ENCODE data around the gene NDUFS6. TPM values are rescaled to one million over a fixed set of nuclear protein-coding genes. Genes with fewer than 3 reads are reported as not detected.

The NDUFS6 gene
- total and polyA plus RNA-seq, 2 of the 8 experiments (the other 6 are each of a cell fraction or from before 2014, with no cell fraction given), result 72.7 to 191 TPM

DNA sequence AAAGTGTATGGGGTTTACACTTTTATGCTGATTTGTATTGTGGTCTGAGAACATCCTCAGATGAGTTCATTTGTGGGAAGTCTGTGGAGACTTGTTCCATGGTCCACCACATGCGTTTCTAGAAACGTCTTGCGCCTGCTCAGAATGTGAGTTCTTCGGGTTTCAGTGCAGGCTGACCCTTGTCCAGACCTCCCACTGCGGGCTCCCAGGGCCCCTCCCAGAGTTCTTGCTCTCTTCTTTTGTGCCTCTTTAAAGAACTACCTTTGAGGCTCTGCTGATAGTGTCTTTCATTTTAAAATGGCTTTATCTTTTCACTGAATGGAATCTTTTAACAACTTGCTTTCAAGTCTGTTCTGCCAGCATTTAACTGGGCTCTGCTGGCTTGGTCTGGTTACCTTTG is 17.6 kb downstream of the NDUFS6 start:
- no peak overlapping the region for H3K4me3 ChIP-seq (ENCODE audit: extremely low read depth in 1 of 4, insufficient read depth in 2 of 4, low read depth in 3 of 4, low read length in 4 of 4)
- CTCF ChIA-PET (ENCODE audit: partially characterized antibody), result interaction anchor here (0.8 kb wide), 1 partner anchor 10 kb away, joined by 3 read pairs; no protein-coding TSS in a partner anchor
- H3K27me3 ChIP-seq (replicated peaks in 1 of 4; ENCODE audit: control insufficient read depth in 3 of 4, extremely low read depth in 1 of 4, insufficient read depth in 3 of 4, low read length in 3 of 4), result no peaks in the 10 kb centered on the region
- no peaks in the 10 kb centered on the region for H3K9me3 ChIP-seq (ENCODE audit: insufficient read depth in 2 of 2, low read depth in 1 of 2, low read length in 1 of 2)
- H3K27ac ChIP-seq (ENCODE audit: low read depth, low read length), result no peak overlapping the region
- no peak overlapping the region for H2BK20ac ChIP-seq (ENCODE audit: low read length)
- H3K56ac ChIP-seq (replicated peaks; ENCODE audit: insufficient read length, low read depth, low read length), result no peak overlapping the region
- peaks cover 3 to 6% of the 10 kb centered on the region in 2 experiments for H4K20me1 ChIP-seq (replicated peaks in 1 of 2; ENCODE audit: control insufficient read depth in 1 of 2, insufficient read depth in 2 of 2, low read length in 2 of 2)
- POLR2A ChIA-PET (ENCODE audit: partially characterized antibody), result interaction anchor here (1.1 to 1.4 kb wide), 6 partner anchors 8 to 28 kb away, joined by 3 to 5 read pairs (median 4); partner anchors contain the start of gene NDUFS6
- no peak overlapping the region for H4K5ac ChIP-seq (ENCODE audit: insufficient read length, low read depth, low read length)
- H2BK120ac ChIP-seq (replicated peaks; ENCODE audit: low read depth, low read length), result no peak overlapping the region
- no peak overlapping the region for H2BK15ac ChIP-seq (ENCODE audit: low read length)
- H4K8ac ChIP-seq (ENCODE audit: extremely low read depth, insufficient read depth, low read length), result no peak overlapping the region
- 77% methylated on average over 5 of the region's 5 CpGs; no CpG with 5 or more reads in 1 of the 2 experiments for WGBS, 2 experiments (ENCODE audit: extremely low coverage in 1 of 2, insufficient coverage in 1 of 2, insufficient read length in 1 of 2, insufficient replicate concordance in 2 of 2, low coverage in 1 of 2, low lambda C conversion rate in 2 of 2, missing lambda C conversion rate in 1 of 2)
- no peaks in the 10 kb centered on the region for H3K23me2 ChIP-seq (ENCODE audit: low read depth, low read length)
- TF ChIP-seq SP2 (IDR thresholded peaks at IDR 0.05; ENCODE audit: low read length), result no peak
- no peak for TF ChIP-seq RAD21 (IDR thresholded peaks at IDR 0.05 in 1 of 2, conservative IDR thresholded peaks at IDR 0.05 in 1 of 2; ENCODE audit: low read depth in 2 of 2, low read length in 2 of 2)
- TF ChIP-seq YY1 (IDR thresholded peaks at IDR 0.05; ENCODE audit: low read depth, low read length), result no peak
- no peak for TF ChIP-seq FOSL1 (IDR thresholded peaks at IDR 0.05; ENCODE audit: insufficient read depth, low read depth, low read length)
- no peak for TF ChIP-seq CBX8 (IDR thresholded peaks at IDR 0.05; ENCODE audit: borderline replicate concordance, low read depth, low read length)
- no peak for TF ChIP-seq ASH2L (IDR thresholded peaks at IDR 0.05; ENCODE audit: low read length)
- no peak for TF ChIP-seq NRF1 (IDR thresholded peaks at IDR 0.05; ENCODE audit: low read depth, low read length)
- no peak for TF ChIP-seq KDM1A (IDR thresholded peaks at IDR 0.05; ENCODE audit: borderline replicate concordance, low read length)
- TF ChIP-seq CREB1 (IDR thresholded peaks at IDR 0.05), result no peak
- TF ChIP-seq GABPA (IDR thresholded peaks at IDR 0.05; ENCODE audit: borderline replicate concordance, insufficient read depth, low read length), result no peak
- TF ChIP-seq, protein P1, sequence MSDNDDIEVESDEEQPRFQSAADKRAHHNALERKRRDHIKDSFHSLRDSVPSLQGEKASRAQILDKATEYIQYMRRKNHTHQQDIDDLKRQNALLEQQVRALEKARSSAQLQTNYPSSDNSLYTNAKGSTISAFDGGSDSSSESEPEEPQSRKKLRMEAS (IDR thresholded peaks at IDR 0.05), result no peak
- H2AFZ ChIP-seq (ENCODE audit: low read length), result no peak overlapping the region
- DNase-seq (ENCODE audit: low read depth in 1 of 2, low spot score in 2 of 2), result no peak
- H3K14ac ChIP-seq (ENCODE audit: insufficient read length), result no peak overlapping the region
- no peak overlapping the region for H2BK5ac ChIP-seq (ENCODE audit: low read depth, low read length)
- no peak for FAIRE-seq
- no peak overlapping the region for H2BK12ac ChIP-seq (ENCODE audit: low read depth, low read length)
- no peak overlapping the region for H3K18ac ChIP-seq (ENCODE audit: extremely low read depth, low read length)
- H3K4me2 ChIP-seq (ENCODE audit: insufficient read depth in 1 of 2, low read depth in 2 of 2, low read length in 2 of 2), result no peak overlapping the region; a peak in 1 of 4 replicates
- no peak overlapping the region for H3K9ac ChIP-seq (replicated peaks in 1 of 4; ENCODE audit: extremely low read depth in 1 of 4, low read depth in 3 of 4, low read length in 3 of 4)
- H3K4ac ChIP-seq (replicated peaks; ENCODE audit: insufficient read length, low read depth, low read length), result no peak overlapping the region
- H3K79me1 ChIP-seq (ENCODE audit: low read depth, low read length), result peaks cover 6% of the 10 kb centered on the region; the same call in 1 of the 2 replicates
- H3K36me3 ChIP-seq (ENCODE audit: control insufficient read depth in 2 of 4, insufficient read depth in 4 of 4, low read length in 3 of 4), result peaks cover 12 to 45% (median 35%) of the 10 kb centered on the region in 4 experiments
- no peak overlapping the region for H2AK5ac ChIP-seq (ENCODE audit: low read depth, low read length)
- H3K23ac ChIP-seq (ENCODE audit: insufficient read length), result no peak overlapping the region
- H4K91ac ChIP-seq (replicated peaks; ENCODE audit: insufficient read length, low read length), result no peak overlapping the region
- H3K4me1 ChIP-seq (replicated peaks in 1 of 4; ENCODE audit: control insufficient read depth in 3 of 4, insufficient read depth in 4 of 4, low read length in 3 of 4), result peaks cover 0 to 3% (median under 1%) of the 10 kb centered on the region in 4 experiments; a peak in 1 of 7 replicates
- no peaks in the 10 kb centered on the region; a peak in 1 of 4 replicates for H3K79me2 ChIP-seq (ENCODE audit: control insufficient read depth in 1 of 2, insufficient read depth in 2 of 2, low read length in 2 of 2)
